HG03039 (cell line): ENCODE data around the gene ADCY3.

ENCODE experiments used
- ATAC-seq: cut with Tn5 transposase; IDR thresholded peaks from one replicate; pipeline ENCODE4 v1.9.1; 2021; ENCODE audit warnings: mild to moderate bottlenecking, moderate library complexity; ENCODE audit not compliant: unreplicated experiment

ADCY3 gene

GRCh38 chr2:24787532-24787931 is 132.5 kb downstream of the ADCY3 start:
- ATAC-seq = no peak

DNA sequence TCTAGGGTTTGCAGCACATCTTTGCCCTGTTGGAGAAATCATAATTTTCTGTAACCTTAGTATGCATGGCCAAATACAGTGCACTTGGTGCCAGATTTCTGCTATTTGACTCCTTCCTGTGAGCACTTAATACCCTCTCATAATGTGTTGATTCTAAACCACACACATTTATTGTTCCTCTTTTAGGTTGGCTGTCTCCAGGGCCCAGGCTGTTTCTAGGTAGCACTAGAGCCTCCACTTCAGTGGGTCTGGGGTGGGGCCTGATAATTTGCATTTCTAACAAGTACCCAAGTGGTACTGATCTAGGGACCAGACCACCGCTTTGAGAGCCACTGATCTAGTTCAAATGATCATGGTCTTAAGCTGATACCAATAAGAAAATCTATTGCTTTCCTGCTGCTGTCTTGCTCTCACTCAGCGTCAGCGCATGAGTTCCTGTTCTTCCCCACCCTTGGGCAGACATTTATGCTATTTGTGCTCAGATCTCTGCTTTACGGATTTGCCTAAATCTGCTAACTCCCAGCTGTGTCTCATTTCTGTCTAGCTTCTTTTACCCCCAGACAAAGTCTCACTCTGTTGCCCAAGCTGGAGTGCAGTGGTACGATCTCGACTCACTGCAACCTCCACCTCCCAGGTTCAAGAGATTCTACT is 134.2 kb downstream of the ADCY3 start:
- ATAC-seq = no peak

GRCh38 chr2:24783641-24784040 is 136.4 kb downstream of the ADCY3 start:
- no peak for ATAC-seq

DNA sequence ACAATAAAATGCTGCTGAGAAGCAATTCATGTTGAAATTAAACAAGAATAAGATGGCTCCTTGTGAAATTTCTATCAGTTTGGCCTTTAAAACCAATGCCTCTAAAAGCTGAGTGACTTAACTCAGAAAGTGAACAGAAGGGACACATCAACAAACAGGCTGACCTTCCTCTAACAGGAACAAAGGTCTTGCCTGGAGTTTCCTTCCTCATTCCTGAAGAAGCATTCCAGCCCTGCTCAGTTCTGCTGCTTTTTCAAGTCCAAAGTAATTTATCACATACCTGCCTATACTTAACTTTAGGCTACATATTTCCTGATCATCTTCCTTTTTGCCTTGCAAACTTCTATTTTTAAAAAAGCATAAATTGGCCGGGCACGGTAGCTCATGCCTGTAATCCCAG is 140.9 kb downstream of the ADCY3 start:
- ATAC-seq = no peak

DNA sequence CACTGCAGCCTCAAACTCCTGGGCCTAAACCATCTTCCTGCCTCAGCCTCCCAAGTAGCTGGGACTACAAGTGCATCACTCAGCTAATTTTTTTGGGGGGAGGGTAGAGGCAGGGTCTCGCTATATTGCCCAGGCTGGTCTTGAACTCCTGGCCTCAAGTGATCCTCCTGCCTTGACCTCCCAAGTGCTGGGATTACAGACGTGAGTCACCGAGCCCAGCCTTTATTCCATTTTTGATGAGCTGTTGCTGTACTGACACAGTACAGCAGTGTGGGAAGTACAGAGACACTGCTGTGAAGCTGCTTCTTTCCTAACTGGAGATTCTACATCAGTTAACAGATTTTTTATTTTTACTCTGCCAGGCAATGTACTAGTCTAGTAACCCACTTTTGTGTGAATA is 145.7 kb downstream of the ADCY3 start:
- no peak for ATAC-seq

DNA sequence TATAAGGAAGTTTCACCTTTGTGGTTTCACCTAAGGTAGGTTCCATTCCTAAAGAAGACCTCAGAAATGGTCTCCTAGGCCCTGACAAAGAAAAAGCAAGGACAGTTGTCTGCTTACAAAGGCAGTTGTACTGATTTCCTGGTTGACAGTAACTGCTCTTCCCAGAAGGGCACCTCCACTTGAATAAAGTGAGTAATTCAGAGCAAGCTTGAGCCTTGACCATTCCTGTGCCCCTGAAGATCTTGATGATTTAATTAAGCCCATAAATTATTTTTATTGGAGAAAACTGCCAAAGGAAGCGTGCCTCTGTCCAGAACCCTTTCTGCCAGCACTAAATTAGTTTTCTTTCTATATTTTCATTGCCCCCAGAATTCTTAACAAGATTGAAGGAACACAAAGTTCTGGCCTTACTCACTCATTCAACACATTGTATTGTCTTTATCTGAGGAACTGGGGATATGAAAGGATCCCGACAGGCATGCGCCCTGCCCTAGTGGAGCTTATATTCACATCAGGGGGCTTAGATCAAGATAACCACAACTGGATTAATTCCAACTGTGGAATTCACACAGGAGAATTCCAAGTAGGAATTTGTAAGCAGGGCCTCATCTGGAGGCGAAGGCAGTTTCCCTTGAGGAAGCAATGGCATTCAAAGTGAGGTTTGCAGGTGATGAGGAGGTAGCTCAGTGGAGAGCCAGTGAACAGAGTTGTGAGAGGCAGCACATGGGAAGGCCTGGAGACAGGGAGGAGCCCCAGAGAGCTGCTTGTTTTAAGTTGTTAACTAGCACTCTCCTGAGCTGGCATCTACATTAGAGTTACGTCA is 148.1 kb downstream of the ADCY3 start:
- ATAC-seq = no peak

DNA sequence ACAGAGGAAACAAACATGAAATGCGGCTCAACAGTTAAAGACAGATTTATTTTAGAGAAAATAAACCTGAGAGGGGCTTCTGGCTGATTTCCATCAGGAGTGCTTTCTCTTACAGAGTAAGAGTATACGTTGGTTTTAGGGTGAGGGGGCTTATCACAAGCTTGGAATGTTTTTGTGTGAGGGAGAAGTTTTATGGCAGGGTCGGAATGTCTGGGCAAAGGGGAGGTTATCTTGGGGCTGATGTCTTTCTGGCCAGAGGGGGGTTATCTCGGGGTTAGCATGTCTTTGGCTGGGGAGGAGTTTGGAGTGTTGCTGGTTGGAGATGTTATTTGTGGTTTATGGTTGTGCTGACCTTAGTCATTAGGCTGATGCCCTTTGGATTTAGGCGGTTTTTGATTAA is 149.0 kb downstream of the ADCY3 start:
- ATAC-seq = no peak
